ENCODE results near the gene QKI.

DNA sequence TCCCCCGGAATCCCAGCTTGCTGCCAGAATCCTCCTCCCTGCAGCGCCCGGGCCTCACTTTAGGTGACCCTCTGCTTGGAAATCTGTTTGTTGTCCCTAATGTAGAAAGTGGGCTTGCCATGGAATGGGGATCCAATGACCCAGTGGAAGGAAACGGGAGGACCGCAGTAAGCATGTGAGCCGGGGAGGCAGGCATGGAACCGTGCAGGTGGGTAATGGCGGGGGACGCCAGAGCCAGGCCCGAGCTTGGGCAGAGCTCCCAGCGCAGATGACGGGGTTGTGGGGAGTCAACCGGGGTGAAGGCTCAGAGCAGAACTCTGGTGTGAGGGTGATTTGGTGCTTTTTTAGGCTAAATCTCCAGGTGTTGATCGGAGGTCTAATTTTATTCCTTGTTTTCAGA, 188.3 kb downstream of the QKI start:
- TF ChIP-seq, protein P1, sequence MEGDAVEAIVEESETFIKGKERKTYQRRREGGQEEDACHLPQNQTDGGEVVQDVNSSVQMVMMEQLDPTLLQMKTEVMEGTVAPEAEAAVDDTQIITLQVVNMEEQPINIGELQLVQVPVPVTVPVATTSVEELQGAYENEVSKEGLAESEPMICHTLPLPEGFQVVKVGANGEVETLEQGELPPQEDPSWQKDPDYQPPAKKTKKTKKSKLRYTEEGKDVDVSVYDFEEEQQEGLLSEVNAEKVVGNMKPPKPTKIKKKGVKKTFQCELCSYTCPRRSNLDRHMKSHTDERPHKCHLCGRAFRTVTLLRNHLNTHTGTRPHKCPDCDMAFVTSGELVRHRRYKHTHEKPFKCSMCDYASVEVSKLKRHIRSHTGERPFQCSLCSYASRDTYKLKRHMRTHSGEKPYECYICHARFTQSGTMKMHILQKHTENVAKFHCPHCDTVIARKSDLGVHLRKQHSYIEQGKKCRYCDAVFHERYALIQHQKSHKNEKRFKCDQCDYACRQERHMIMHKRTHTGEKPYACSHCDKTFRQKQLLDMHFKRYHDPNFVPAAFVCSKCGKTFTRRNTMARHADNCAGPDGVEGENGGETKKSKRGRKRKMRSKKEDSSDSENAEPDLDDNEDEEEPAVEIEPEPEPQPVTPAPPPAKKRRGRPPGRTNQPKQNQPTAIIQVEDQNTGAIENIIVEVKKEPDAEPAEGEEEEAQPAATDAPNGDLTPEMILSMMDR (IDR thresholded peaks at IDR 0.05), result no peak
- TF ChIP-seq POLR2AphosphoS5 (IDR thresholded peaks at IDR 0.05), result no peak
- TF ChIP-seq POLR2A (IDR thresholded peaks at IDR 0.05), result no peak
- no peak for TF ChIP-seq EP300 (IDR thresholded peaks at IDR 0.05)
